WTC11 (cell line): Measurements from ENCODE around the gene CFAP58. TPM values are rescaled to one million over a fixed set of nuclear protein-coding genes. Genes with fewer than 3 reads are reported as not detected.

Experiments
- ATAC-seq: fragments of 200-7000 bp; cut with Tn5 transposase; 2 replicates; pipeline ENCODE4 v1.10.0; 2021; ENCODE audit warnings: mild to moderate bottlenecking, moderate library complexity
- CTCF ChIA-PET: fragments of 300-600 bp; sonication (Branson Sonifier 250); formaldehyde crosslinking; loops from one replicate; lab custom pipeline; 2021; ENCODE audit warnings: antibody characterized with exemption; lab: Charles Lee
- POLR2A ChIA-PET: fragments of 350-600 bp; sonication (Branson Sonifier 250); formaldehyde crosslinking; loops from one replicate; lab custom pipeline; 2021; ENCODE audit warnings: antibody characterized with exemption; lab: Charles Lee
- DNase-seq: peaks from one replicate; pipeline ENCODE4 v3.0.0; 2021; ENCODE audit warnings: low spot score
- H3K27ac Mint-ChIP-seq: 2 replicates; pipeline ENCODE4 v1.8.0; 2021; ENCODE audit warnings: mixed read lengths
- H3K27me3 Mint-ChIP-seq: 2 replicates; pipeline ENCODE4 v1.8.0; 2021; ENCODE audit warnings: low read depth, mild to moderate bottlenecking, moderate library complexity, mixed read lengths
- H3K36me3 Mint-ChIP-seq: 2 replicates; pipeline ENCODE4 v1.8.0; 2021; ENCODE audit warnings: mixed read lengths
- H3K4me1 Mint-ChIP-seq: 2 replicates; pipeline ENCODE4 v1.8.0; 2022; ENCODE audit warnings: mixed read lengths
- H3K4me3 Mint-ChIP-seq: 2 replicates; pipeline ENCODE4 v1.8.0; 2021; ENCODE audit warnings: mild to moderate bottlenecking, moderate library complexity, mixed read lengths
- H3K9me3 Mint-ChIP-seq: 2 replicates; pipeline ENCODE4 v1.8.0; 2021; ENCODE audit warnings: mixed read lengths
- AFF4 ChIP-seq: sonication (generic); formaldehyde crosslinking; IDR thresholded peaks from 2 replicates; pipeline ENCODE4 v1.8.1; 2023; ENCODE audit warnings: mild to moderate bottlenecking, missing genetic modification reagents, borderline replicate concordance
- ARID4B ChIP-seq: sonication (generic); formaldehyde crosslinking; IDR thresholded peaks from 2 replicates; pipeline ENCODE4 v1.8.0; 2023; ENCODE audit warnings: missing genetic modification reagents, mild to moderate bottlenecking, borderline replicate concordance
- CREM ChIP-seq: sonication (generic); formaldehyde crosslinking; IDR thresholded peaks from 2 replicates; pipeline ENCODE4 v1.8.1; 2022; ENCODE audit warnings: mild to moderate bottlenecking, missing genetic modification reagents, moderate library complexity
- ELF4 ChIP-seq: sonication (generic); formaldehyde crosslinking; IDR thresholded peaks from 2 replicates; pipeline ENCODE4 v1.8.1; 2022; ENCODE audit warnings: low read depth, mild to moderate bottlenecking, moderate library complexity, missing genetic modification reagents
- EMX1 ChIP-seq: fragments of 250-450 bp; sonication (Bioruptor Pico); IDR thresholded peaks from 2 replicates; pipeline ENCODE4 v1.8.0; 2021; ENCODE audit warnings: mild to moderate bottlenecking
- FOXK1 ChIP-seq: sonication (generic); formaldehyde crosslinking; IDR thresholded peaks from 2 replicates; pipeline ENCODE4 v1.8.0; 2022; ENCODE audit warnings: mild to moderate bottlenecking, moderate library complexity, missing genetic modification reagents
- HMGA2 ChIP-seq: fragments of 250-450 bp; sonication (Bioruptor Pico); IDR thresholded peaks from 2 replicates; pipeline ENCODE4 v1.4.0; 2021; ENCODE audit warnings: mild to moderate bottlenecking, moderate library complexity
- IRF2 ChIP-seq: sonication (generic); formaldehyde crosslinking; IDR thresholded peaks from 2 replicates; pipeline ENCODE4 v1.8.0; 2022; ENCODE audit warnings: low read depth, missing genetic modification reagents, borderline replicate concordance
- KAT7 ChIP-seq: sonication (generic); formaldehyde crosslinking; IDR thresholded peaks from 2 replicates; pipeline ENCODE4 v1.8.1; 2023; ENCODE audit warnings: missing genetic modification reagents, mild to moderate bottlenecking, borderline replicate concordance
- RELA ChIP-seq: sonication (generic); formaldehyde crosslinking; IDR thresholded peaks from 2 replicates; pipeline ENCODE4 v1.8.1; 2022; ENCODE audit warnings: missing genetic modification reagents, mild to moderate bottlenecking, borderline replicate concordance
- SP1 ChIP-seq: sonication (generic); formaldehyde crosslinking; conservative IDR thresholded peaks from 2 replicates; pipeline ENCODE4 v1.8.1; 2022; ENCODE audit warnings: missing genetic modification reagents
- TP53 ChIP-seq: sonication (generic); formaldehyde crosslinking; IDR thresholded peaks from 2 replicates; pipeline ENCODE4 v1.8.1; 2023; ENCODE audit warnings: mild to moderate bottlenecking, missing genetic modification reagents
- ZNF121 ChIP-seq: sonication (generic); formaldehyde crosslinking; IDR thresholded peaks from 2 replicates; pipeline ENCODE4 v1.8.0; 2023; ENCODE audit warnings: missing genetic modification reagents
- ZNF263 ChIP-seq: sonication (generic); formaldehyde crosslinking; IDR thresholded peaks from 2 replicates; pipeline ENCODE4 v1.8.1; 2022; ENCODE audit warnings: low read depth, mild to moderate bottlenecking, moderate library complexity, missing genetic modification reagents
- ZNF281 ChIP-seq: sonication (generic); formaldehyde crosslinking; IDR thresholded peaks from 2 replicates; pipeline ENCODE4 v1.8.0; 2023; ENCODE audit warnings: mild to moderate bottlenecking, missing genetic modification reagents
- total RNA-seq: library from RNA; stranded (reverse); gene quantifications from 3 replicates; pipeline ENCODE4 v1.2.3, GENCODE V29; 2021
- TF ChIP-seq, protein P1 (sequence below): sonication (generic); formaldehyde crosslinking; IDR thresholded peaks from 2 replicates; pipeline ENCODE4 v1.8.1; 2022; ENCODE audit warnings: mild to moderate bottlenecking, missing genetic modification reagents, moderate library complexity, borderline replicate concordance
- TF ChIP-seq, protein P2 (sequence below): sonication (generic); formaldehyde crosslinking; IDR thresholded peaks from 2 replicates; pipeline ENCODE4 v1.8.0; 2022; ENCODE audit warnings: mild to moderate bottlenecking, missing genetic modification reagents
- TF ChIP-seq, protein P3 (sequence below): sonication (generic); formaldehyde crosslinking; IDR thresholded peaks from 2 replicates; pipeline ENCODE4 v1.8.0; 2023; ENCODE audit warnings: missing genetic modification reagents
- TF ChIP-seq, protein P4 (sequence below): sonication (generic); formaldehyde crosslinking; conservative IDR thresholded peaks from 2 replicates; pipeline ENCODE4 v1.8.1; 2022; ENCODE audit warnings: mild to moderate bottlenecking, missing genetic modification reagents

The CFAP58 gene
- total RNA-seq, 1 experiment from 2014 or later = 1.0 TPM

- TF ChIP-seq, protein P1, sequence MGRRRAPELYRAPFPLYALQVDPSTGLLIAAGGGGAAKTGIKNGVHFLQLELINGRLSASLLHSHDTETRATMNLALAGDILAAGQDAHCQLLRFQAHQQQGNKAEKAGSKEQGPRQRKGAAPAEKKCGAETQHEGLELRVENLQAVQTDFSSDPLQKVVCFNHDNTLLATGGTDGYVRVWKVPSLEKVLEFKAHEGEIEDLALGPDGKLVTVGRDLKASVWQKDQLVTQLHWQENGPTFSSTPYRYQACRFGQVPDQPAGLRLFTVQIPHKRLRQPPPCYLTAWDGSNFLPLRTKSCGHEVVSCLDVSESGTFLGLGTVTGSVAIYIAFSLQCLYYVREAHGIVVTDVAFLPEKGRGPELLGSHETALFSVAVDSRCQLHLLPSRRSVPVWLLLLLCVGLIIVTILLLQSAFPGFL (CRISPR knock-in tag) = no peak
- TF ChIP-seq EMX1 (CRISPR knock-in tag) (no peak), SP1 (no peak)
Measured at GRCh38 chr10:104367904-104368303, 14.3 kb downstream of the CFAP58 start (continued).

DNA sequence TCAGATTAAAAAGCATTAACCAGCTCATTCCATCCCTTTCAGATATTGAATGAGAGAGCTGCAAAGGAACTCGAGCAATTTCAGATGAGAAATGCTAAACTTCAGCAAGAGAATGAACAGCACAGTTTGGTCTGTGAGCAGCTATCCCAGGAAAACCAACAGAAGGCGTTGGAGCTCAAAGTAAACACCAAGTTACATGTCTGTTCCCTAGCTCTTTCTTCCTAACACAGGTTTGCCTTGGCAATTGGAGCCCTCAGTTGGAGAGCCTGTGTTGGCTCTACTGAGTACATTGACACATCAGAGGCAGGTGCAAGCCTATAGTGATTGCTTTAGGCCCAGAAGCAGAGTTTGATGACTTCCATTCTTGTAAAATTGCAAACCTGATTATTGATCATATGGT is 14.7 kb downstream of the CFAP58 start:
- no peaks in the 10 kb centered on the region for H3K27me3 Mint-ChIP-seq
- H3K4me1 Mint-ChIP-seq = peaks cover 14% of the 10 kb centered on the region
- H3K9me3 Mint-ChIP-seq = peaks cover 24% of the 10 kb centered on the region
- H3K36me3 Mint-ChIP-seq = peaks cover 17% of the 10 kb centered on the region
- H3K4me3 Mint-ChIP-seq = no peak overlapping the region
- DNase-seq (no peak), ATAC-seq (no peak; the same call in 1 of the 2 replicates)
- H3K27ac Mint-ChIP-seq = no peak overlapping the region
- POLR2A ChIA-PET = no interaction called here
- CTCF ChIA-PET = interaction anchor here (0.8 to 1.8 kb wide), 6 partner anchors 15 to 254 kb away, joined by 3 to 11 read pairs (median 6); partner anchors contain the start of gene CFAP58
- TF ChIP-seq ZNF281 (no peak), HMGA2 (CRISPR knock-in tag) (no peak), ZNF121 (CRISPR knock-in tag) (no peak)

GRCh38 chr10:104371753-104372152 is 18.1 kb downstream of the CFAP58 start:
- ChIA-PET POLR2A (no interaction called here), CTCF (no interaction called here)
- ATAC-seq (no peak), DNase-seq (no peak)
- Mint-ChIP-seq H3K4me1 (peaks cover 23% of the 10 kb centered on the region), H3K36me3 (peaks cover 11% of the 10 kb centered on the region), H3K9me3 (peaks cover 17% of the 10 kb centered on the region), H3K4me3 (no peak overlapping the region), H3K27ac (no peak overlapping the region), H3K27me3 (no peaks in the 10 kb centered on the region)
- TF ChIP-seq CREM (no peak), RELA (CRISPR knock-in tag) (no peak), HMGA2 (CRISPR knock-in tag) (no peak), TP53 (CRISPR knock-in tag) (no peak), AFF4 (CRISPR knock-in tag) (no peak), IRF2 (CRISPR knock-in tag) (no peak), ELF4 (CRISPR knock-in tag) (no peak), KAT7 (no peak), ZNF263 (no peak), ARID4B (CRISPR knock-in tag) (no peak), FOXK1 (CRISPR knock-in tag) (no peak)
- TF ChIP-seq, protein P2, sequence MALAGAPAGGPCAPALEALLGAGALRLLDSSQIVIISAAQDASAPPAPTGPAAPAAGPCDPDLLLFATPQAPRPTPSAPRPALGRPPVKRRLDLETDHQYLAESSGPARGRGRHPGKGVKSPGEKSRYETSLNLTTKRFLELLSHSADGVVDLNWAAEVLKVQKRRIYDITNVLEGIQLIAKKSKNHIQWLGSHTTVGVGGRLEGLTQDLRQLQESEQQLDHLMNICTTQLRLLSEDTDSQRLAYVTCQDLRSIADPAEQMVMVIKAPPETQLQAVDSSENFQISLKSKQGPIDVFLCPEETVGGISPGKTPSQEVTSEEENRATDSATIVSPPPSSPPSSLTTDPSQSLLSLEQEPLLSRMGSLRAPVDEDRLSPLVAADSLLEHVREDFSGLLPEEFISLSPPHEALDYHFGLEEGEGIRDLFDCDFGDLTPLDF = no peak
- TF ChIP-seq, protein P3, sequence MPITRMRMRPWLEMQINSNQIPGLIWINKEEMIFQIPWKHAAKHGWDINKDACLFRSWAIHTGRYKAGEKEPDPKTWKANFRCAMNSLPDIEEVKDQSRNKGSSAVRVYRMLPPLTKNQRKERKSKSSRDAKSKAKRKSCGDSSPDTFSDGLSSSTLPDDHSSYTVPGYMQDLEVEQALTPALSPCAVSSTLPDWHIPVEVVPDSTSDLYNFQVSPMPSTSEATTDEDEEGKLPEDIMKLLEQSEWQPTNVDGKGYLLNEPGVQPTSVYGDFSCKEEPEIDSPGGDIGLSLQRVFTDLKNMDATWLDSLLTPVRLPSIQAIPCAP = no peak
- TF ChIP-seq, protein P4, sequence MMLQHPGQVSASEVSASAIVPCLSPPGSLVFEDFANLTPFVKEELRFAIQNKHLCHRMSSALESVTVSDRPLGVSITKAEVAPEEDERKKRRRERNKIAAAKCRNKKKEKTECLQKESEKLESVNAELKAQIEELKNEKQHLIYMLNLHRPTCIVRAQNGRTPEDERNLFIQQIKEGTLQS (CRISPR knock-in tag) = no peak
